ENCODE measurements around the gene TRAF7.

The TRAF7 gene

DNA sequence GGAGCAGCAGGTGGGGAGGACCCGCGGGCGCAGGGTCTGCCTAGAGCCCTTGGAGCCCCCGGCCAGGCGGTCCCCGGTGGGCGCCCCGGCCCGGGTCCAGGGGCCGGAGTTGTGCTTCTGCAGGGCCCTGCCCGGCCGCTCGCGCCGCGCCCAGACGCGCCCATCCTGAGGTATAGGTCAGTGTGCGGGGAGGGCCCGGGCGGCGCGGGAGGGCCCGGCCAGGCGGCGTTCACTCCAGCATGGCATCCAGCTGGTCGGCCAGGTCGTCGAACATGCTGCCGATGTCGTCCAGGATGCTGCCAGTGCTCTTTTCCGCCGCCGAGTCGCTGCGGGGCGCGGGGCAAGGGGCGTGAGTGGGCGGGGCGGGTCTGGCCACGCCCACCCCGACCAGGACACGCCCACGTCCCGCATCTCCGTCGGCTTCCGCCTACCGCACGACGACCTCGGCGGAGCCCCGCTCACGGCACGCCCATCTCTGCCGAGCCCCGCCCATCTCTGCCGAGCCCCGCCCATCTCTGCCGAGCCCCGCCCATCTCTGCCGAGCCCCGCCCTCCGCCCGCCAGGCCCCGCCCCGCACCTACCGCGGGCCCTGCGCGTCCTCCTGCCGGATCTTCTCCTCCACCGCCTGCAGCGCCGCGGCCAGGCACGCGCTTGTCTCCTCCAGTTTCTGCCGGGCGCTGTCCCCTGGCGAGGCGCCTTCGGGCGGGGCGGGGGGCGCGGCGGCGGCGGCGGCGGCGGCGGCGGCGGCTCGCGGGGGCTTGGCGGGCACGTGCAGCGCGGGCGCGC, 22.9 kb downstream of the TRAF7 start:
- no peak overlapping the region for H3K4me3 ChIP-seq (ENCODE audit: low read depth, low read length)
- TF ChIP-seq, protein P1, sequence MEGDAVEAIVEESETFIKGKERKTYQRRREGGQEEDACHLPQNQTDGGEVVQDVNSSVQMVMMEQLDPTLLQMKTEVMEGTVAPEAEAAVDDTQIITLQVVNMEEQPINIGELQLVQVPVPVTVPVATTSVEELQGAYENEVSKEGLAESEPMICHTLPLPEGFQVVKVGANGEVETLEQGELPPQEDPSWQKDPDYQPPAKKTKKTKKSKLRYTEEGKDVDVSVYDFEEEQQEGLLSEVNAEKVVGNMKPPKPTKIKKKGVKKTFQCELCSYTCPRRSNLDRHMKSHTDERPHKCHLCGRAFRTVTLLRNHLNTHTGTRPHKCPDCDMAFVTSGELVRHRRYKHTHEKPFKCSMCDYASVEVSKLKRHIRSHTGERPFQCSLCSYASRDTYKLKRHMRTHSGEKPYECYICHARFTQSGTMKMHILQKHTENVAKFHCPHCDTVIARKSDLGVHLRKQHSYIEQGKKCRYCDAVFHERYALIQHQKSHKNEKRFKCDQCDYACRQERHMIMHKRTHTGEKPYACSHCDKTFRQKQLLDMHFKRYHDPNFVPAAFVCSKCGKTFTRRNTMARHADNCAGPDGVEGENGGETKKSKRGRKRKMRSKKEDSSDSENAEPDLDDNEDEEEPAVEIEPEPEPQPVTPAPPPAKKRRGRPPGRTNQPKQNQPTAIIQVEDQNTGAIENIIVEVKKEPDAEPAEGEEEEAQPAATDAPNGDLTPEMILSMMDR (IDR thresholded peaks at IDR 0.05; ENCODE audit: low read depth, low read length), result no peak

DNA sequence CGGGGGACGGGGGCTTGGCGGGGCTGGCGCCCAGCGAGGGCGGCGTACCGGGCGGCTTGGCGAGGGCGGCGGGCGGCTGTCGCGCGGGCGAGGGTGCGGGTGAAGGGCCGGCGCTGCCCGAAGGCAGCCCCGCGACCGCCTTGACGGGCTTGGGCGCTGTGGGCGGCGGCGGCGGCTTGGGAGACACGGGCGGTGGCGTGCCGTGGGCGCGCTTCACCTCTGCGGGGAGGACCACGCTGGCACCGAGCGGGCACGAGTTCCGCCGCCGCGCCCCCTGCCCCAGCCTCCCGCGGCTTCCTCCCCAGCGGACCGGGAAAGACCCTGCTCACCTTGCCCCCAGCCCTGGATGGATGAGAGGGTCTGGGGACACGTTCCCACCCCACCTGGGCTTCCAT, 23.5 kb downstream of the TRAF7 start:
- TF ChIP-seq, protein P1 (IDR thresholded peaks at IDR 0.05; ENCODE audit: low read depth, low read length), result no peak

DNA sequence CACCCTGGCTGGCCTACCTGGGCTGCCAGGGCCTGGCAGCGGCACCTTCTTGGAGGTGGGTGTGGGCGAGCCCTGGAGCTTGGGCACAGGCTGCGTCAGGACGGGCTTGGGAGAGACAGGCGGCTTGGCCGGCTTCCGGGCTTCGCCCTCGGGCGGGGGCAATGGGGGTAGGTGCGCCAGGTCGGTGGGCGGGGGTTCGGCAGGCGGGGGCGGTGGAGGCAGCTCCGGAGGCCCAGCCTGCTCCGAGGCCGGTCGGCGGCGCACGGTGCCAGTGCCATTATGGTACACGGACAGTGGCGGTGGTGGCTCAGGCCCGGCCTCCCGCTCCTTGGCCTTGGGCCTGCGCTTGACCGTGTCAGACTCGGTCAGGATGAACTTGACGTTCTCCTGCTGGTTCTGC, 24.0 kb downstream of the TRAF7 start:
- TF ChIP-seq, protein P1 (IDR thresholded peaks at IDR 0.05; ENCODE audit: low read depth, low read length), result no peak
- H3K4me3 ChIP-seq (ENCODE audit: low read depth, low read length), result no peak overlapping the region

More for the DNA sequence above, 23.5 kb downstream of the TRAF7 start:
- no peak overlapping the region for H3K4me3 ChIP-seq (ENCODE audit: low read depth, low read length)

DNA sequence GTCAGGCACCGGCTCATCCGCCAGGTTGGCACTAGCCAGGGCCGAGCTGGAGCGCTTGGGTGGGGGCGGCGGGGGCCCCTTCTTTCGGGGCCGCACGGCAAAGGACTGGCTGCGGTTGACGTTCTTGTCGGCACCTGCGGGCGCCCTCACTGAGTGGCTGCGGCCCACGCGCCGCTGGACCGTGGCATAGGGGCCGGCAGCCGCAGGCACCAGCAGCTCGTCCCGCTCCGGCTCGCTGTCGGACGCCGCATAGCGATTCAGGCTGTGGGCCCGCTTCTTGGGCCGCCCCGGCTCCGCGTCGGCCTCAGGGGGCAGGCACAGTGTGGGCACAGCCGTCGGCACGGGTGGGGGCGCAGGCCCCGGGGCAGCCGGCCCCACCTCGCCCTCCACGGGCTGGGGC, 24.9 kb downstream of the TRAF7 start:
- TF ChIP-seq, protein P1 (IDR thresholded peaks at IDR 0.05; ENCODE audit: low read depth, low read length), result no peak
- no peak overlapping the region for H3K4me3 ChIP-seq (ENCODE audit: low read depth, low read length)

DNA sequence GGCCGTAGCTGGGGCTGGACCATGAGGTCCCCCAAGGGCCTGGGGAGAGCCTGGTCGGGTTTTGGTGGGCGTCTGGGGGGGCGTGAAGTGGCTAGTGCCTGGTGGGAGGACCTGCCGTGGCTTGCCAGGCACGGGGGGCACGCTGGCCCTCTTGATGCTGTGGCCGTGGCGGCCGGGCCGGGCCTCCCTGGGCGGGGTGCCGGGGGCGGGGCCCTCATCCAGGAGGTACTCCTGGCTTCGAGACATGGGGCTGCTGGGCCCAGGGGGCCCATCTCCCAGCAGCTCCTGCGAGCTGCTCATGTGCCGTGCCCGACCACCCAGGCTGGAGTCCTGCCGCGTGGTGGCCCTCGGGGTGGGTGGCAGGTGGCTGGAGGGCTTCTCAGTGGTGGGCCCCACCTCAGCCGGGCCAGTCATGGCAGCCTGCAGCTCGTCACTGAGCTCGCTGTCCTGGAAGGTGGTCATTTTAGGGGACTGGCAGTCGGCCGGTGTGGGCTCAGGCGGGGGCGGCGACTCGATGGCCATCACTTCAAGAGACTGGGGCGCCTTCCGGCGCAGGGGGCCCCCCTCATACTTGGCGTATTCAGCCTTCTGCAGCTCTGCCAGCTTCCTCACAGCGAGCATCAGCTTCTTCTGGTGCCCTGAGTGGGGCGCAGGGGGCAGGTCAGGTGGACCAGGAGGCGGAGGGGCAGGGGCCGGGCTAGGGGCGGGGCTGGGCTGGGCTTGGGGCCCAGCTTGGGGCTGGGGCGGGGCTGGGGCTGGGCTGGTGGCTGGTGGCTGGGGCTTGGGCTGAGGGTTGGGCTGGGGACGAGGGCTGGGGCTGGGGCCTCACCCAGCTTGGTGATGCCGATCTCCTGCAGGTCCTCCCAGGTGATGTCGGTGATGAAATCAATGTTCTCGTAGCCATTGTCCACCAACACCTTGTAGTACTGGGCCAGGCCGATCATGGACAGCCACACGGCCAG, 25.7 kb downstream of the TRAF7 start:
- no peak overlapping the region for H3K4me3 ChIP-seq (ENCODE audit: low read depth, low read length)
- TF ChIP-seq, protein P1 (IDR thresholded peaks at IDR 0.05; ENCODE audit: low read depth, low read length), result no peak

DNA sequence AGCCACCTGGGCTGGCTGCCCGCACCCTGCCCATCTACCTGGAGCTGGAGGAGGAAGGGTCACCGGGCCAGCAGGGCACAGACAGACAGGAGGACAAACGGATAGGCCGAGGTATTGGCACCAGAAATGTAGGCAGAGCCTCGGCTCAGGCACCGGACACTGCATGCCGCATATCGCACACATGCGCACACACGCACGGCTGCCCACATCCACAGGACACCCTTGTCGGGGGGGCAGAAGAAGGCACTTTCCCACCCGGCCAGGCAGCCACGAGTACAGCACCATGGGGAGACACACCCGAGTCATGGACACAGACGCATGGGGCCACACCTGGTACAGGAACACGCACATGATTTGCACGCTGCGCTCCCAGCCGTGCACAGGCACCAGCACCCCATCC, 26.4 kb downstream of the TRAF7 start:
- no peak overlapping the region for H3K4me3 ChIP-seq (ENCODE audit: low read depth, low read length)
- TF ChIP-seq, protein P1 (IDR thresholded peaks at IDR 0.05; ENCODE audit: low read depth, low read length), result no peak

DNA sequence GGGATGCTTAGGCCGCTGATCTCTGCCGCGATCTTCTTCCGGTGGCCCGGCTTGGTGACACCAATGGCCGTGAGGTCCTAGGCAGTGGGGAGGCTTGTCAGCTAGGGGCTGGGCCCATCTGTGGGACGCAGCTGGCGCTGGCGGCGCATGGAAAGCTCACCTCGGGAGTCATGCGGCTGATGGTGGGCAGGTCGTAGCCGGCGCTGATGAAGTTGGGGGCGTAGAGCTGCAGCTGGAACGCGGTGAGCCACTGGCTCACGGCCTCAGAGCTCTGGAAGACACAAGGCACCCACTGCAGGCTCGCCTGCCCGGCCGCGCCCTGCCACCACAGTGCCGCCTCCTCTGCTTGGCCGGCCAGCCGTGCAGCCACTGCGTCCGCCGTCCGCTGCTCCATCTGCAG, 28.1 kb downstream of the TRAF7 start:
- no peak overlapping the region for H3K4me3 ChIP-seq (ENCODE audit: low read depth, low read length)

More for the DNA sequence above, 28.1 kb downstream of the TRAF7 start:
- TF ChIP-seq, protein P1 (IDR thresholded peaks at IDR 0.05; ENCODE audit: low read depth, low read length), result no peak

Data from WI38 (cell line).